Measurements from ENCODE around the gene PTPRM.

DNA sequence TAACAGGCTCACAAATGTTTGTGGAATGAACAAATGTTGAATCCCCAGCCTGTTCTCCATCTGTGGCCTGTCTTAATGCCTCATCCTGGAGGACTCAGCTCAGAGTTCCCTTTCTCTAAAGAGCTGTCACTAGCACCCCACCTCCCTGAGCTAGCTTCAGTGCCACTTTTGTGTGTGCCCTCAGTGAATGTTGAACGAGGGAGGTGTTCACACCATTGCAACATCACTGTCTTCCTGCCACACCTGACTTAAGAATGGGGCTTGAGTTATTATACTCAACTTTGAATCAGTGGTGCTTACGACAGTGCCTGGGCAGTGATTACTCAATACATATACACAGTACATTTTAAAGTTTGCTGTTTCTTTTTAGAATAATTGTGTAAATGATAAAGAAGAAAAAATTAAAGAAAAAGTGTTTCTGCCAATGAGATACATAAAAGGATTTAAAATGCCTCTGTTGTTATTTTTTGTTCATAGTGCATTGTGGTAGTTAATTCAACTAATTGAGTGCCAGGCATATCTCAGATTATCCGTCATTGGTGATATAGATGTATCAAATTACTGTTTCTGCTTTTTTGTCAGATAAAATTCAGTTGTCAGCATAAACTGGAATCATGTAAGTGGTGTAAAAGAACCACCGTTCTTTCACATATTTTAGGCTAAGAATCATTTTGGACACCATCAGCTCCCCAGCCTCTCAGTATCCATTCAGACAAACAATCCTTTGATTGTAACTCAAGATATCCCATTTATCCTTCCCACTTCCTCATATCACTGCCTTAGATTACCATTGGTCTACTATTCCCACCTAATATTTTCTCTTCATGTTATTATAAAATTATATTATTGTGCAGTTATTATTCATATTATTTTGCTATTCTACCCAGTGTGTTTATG lies 304.7 kb downstream of the PTPRM start:
- TF ChIP-seq, protein P1, sequence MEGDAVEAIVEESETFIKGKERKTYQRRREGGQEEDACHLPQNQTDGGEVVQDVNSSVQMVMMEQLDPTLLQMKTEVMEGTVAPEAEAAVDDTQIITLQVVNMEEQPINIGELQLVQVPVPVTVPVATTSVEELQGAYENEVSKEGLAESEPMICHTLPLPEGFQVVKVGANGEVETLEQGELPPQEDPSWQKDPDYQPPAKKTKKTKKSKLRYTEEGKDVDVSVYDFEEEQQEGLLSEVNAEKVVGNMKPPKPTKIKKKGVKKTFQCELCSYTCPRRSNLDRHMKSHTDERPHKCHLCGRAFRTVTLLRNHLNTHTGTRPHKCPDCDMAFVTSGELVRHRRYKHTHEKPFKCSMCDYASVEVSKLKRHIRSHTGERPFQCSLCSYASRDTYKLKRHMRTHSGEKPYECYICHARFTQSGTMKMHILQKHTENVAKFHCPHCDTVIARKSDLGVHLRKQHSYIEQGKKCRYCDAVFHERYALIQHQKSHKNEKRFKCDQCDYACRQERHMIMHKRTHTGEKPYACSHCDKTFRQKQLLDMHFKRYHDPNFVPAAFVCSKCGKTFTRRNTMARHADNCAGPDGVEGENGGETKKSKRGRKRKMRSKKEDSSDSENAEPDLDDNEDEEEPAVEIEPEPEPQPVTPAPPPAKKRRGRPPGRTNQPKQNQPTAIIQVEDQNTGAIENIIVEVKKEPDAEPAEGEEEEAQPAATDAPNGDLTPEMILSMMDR (IDR thresholded peaks at IDR 0.05): no peak
- no peak for TF ChIP-seq POLR2A (IDR thresholded peaks at IDR 0.05)
- no peak for TF ChIP-seq EP300 (IDR thresholded peaks at IDR 0.05)

Data from ovary (tissue), 3 donors.